HUES6 (cell line): ENCODE data around the gene POLR2H.

Experiments used
- H3K27ac ChIP-seq: 2 replicates; pipeline ENCODE4 v1.7.0; 2013; ENCODE audit warnings: low read depth, mild to moderate bottlenecking, low read length, inconsistent platforms
- H3K27me3 ChIP-seq: 2 replicates; pipeline ENCODE4 v1.6.1; 2013; ENCODE audit warnings: low read length; ENCODE audit not compliant: control insufficient read depth, insufficient read depth
- H3K36me3 ChIP-seq: 2 replicates; pipeline ENCODE4 v1.6.1; 2013; ENCODE audit warnings: low read length; ENCODE audit not compliant: control insufficient read depth, insufficient read depth
- H3K4me1 ChIP-seq: 2 replicates; pipeline ENCODE4 v1.6.1; 2013; ENCODE audit warnings: low read length; ENCODE audit not compliant: control insufficient read depth, insufficient read depth
- H3K4me3 ChIP-seq: 2 replicates; pipeline ENCODE4 v1.5.1; 2013; ENCODE audit warnings: low read depth, low read length
- H3K9ac ChIP-seq: one replicate; pipeline ENCODE4 v1.6.1; 2013; ENCODE audit warnings: mild to moderate bottlenecking, low read length
- H3K9me3 ChIP-seq: 2 replicates; pipeline ENCODE4 v1.6.1; 2013; ENCODE audit warnings: low read depth, low read length; ENCODE audit not compliant: control insufficient read depth, insufficient read depth

POLR2H gene

GRCh38 chr3:184384342-184384741 lies 22.8 kb downstream of the POLR2H start:
- H3K27ac ChIP-seq, result no peak overlapping the region
- H3K9ac ChIP-seq, result no peak overlapping the region
- H3K27me3 ChIP-seq, result peaks cover 46% of the 10 kb centered on the region
- peaks cover 14% of the 10 kb centered on the region for H3K4me1 ChIP-seq
- no peaks in the 10 kb centered on the region for H3K36me3 ChIP-seq
- no peaks in the 10 kb centered on the region for H3K9me3 ChIP-seq
- no peak overlapping the region for H3K4me3 ChIP-seq

GRCh38 chr3:184384856-184385422 lies 23.4 kb downstream of the POLR2H start:
- Histone ChIP-seq H3K27ac (no peak overlapping the region), H3K4me1 (peaks cover 13% of the 10 kb centered on the region; the same call in 1 of the 2 replicates), H3K27me3 (peaks cover 43% of the 10 kb centered on the region), H3K4me3 (no peak overlapping the region), H3K9ac (no peak overlapping the region), H3K36me3 (no peaks in the 10 kb centered on the region), H3K9me3 (no peaks in the 10 kb centered on the region)

GRCh38 chr3:184386047-184386806 lies 24.7 kb downstream of the POLR2H start:
- Histone ChIP-seq H3K9ac (no peak overlapping the region), H3K9me3 (no peaks in the 10 kb centered on the region), H3K4me1 (peaks cover 7% of the 10 kb centered on the region; the same call in 1 of the 2 replicates), H3K36me3 (no peaks in the 10 kb centered on the region), H3K27ac (no peak overlapping the region), H3K27me3 (peaks cover 35% of the 10 kb centered on the region), H3K4me3 (no peak overlapping the region)

GRCh38 chr3:184387174-184387714 lies 25.7 kb downstream of the POLR2H start:
- no peaks in the 10 kb centered on the region for H3K9me3 ChIP-seq
- H3K36me3 ChIP-seq, result no peaks in the 10 kb centered on the region
- no peak overlapping the region for H3K4me3 ChIP-seq
- no peaks in the 10 kb centered on the region for H3K4me1 ChIP-seq
- H3K9ac ChIP-seq, result no peak overlapping the region
- no peak overlapping the region for H3K27ac ChIP-seq
- peaks cover 25% of the 10 kb centered on the region for H3K27me3 ChIP-seq

- Histone ChIP-seq H3K27me3 (peaks cover 13% of the 10 kb centered on the region), H3K9ac (no peak overlapping the region), H3K27ac (no peak overlapping the region), H3K4me1 (no peaks in the 10 kb centered on the region), H3K36me3 (no peaks in the 10 kb centered on the region), H3K9me3 (no peaks in the 10 kb centered on the region), H3K4me3 (no peak overlapping the region)
Observed at GRCh38 chr3:184388164-184388935, 26.8 kb downstream of the POLR2H start.

- Histone ChIP-seq H3K36me3 (no peaks in the 10 kb centered on the region), H3K4me1 (no peaks in the 10 kb centered on the region), H3K27me3 (peaks cover 11% of the 10 kb centered on the region), H3K4me3 (no peak overlapping the region), H3K9me3 (no peaks in the 10 kb centered on the region), H3K27ac (no peak overlapping the region), H3K9ac (no peak overlapping the region)
Observed at GRCh38 chr3:184388936-184389230, 27.4 kb downstream of the POLR2H start.

- H3K9ac ChIP-seq, result no peak overlapping the region
- H3K4me3 ChIP-seq, result no peak overlapping the region
- H3K27me3 ChIP-seq, result peaks cover 6% of the 10 kb centered on the region; the same call in 1 of the 2 replicates
- no peak overlapping the region for H3K27ac ChIP-seq
- no peaks in the 10 kb centered on the region for H3K4me1 ChIP-seq
- H3K9me3 ChIP-seq, result no peaks in the 10 kb centered on the region
- no peaks in the 10 kb centered on the region for H3K36me3 ChIP-seq
Observed at GRCh38 chr3:184389384-184389783, 27.9 kb downstream of the POLR2H start.

GRCh38 chr3:184389935-184390528 lies 28.5 kb downstream of the POLR2H start:
- no peaks in the 10 kb centered on the region for H3K36me3 ChIP-seq

GRCh38 chr3:184391266-184391665 lies 29.8 kb downstream of the POLR2H start:
- 0 out of 2 replicates have a peak, but pooled peaks cover 2% of the 10 kb centered on the region for H3K27me3 ChIP-seq
- no peak overlapping the region for H3K9ac ChIP-seq
- H3K36me3 ChIP-seq, result no peaks in the 10 kb centered on the region

More at GRCh38 chr3:184389935-184390528, 28.5 kb downstream of the POLR2H start:
- Histone ChIP-seq H3K9ac (no peak overlapping the region), H3K27ac (no peak overlapping the region), H3K9me3 (no peaks in the 10 kb centered on the region), H3K4me3 (no peak overlapping the region), H3K27me3 (peaks cover 2% of the 10 kb centered on the region; the same call in 1 of the 2 replicates), H3K4me1 (no peaks in the 10 kb centered on the region)

GRCh38 chr3:184395320-184395660 lies 33.8 kb downstream of the POLR2H start:
- Histone ChIP-seq H3K27me3 (no peaks in the 10 kb centered on the region), H3K9ac (no peak overlapping the region), H3K9me3 (no peaks in the 10 kb centered on the region), H3K4me3 (no peak overlapping the region), H3K36me3 (no peaks in the 10 kb centered on the region), H3K4me1 (no peaks in the 10 kb centered on the region), H3K27ac (no peak overlapping the region)

More at GRCh38 chr3:184391266-184391665, 29.8 kb downstream of the POLR2H start:
- H3K9me3 ChIP-seq, result no peaks in the 10 kb centered on the region
- H3K4me1 ChIP-seq, result no peaks in the 10 kb centered on the region
- no peak overlapping the region for H3K27ac ChIP-seq
- H3K4me3 ChIP-seq, result no peak overlapping the region
